Measurements from ENCODE around the gene ACACA. TPM values are rescaled to one million over a fixed set of nuclear protein-coding genes. Genes with fewer than 3 reads are reported as not detected.

Gene ACACA
- total and polyA plus RNA-seq, 9 of the 15 experiments (the other 6 are each of a cell fraction or from before 2014, with no cell fraction given), result 35.9 to 135 (median 88.4) TPM

DNA sequence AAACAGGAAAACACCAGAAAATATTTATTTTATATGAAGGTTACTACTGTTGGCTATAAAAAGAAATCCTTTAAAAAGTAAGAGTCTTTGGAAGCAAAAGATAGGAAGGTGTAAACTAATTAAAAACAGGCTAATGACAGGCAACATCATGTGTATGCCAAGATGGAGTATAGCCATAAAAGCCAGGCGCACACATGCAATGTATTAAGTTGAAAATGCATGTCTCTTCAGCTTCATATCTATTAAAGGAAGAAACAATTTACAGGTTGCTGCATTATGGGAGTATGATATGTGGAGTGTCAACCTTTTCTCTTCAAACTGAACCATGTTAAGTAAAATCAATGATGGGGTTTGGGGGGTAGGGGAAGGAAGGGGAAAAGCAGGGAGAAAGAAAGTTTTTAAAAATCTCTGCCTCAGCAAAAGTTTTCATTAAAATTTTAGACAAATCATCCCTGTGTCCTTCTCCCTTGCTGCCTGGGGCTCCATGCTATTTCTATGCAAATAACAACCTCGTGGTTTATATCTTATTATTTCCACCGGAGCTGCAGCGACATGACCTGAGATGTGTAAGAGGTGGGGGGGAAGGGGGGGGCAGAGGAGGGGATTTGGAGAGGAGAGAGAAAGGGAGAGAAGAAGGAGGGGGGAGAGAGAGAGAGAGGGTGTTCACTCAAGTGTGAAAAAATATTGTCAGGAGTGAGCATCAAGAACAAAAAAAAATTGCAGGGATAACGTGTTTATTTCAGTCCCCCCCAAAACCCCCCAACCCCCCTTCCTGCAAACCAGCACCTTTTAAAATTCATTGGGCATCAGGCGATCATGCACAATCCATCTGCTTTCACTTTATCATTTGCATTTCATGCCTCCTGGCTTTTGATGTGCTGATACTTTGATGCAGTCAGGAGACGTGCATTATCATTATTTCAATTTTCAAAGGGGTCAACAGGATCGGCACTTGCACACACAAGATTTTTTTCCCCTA, 260.3 kb downstream of the ACACA start:
- Histone ChIP-seq H3K79me2 (ENCODE audit: control insufficient read depth, insufficient read depth, low read length) (no peaks in the 10 kb centered on the region), H3K27ac (ENCODE audit: extremely low read depth, low read depth, low read length) (no peak overlapping the region), H3K4me1 (replicated peaks in 1 of 2; ENCODE audit: control insufficient read depth in 2 of 2, insufficient read depth in 2 of 2, low read length in 2 of 2) (no peaks in the 10 kb centered on the region), H3K4me2 (ENCODE audit: insufficient read depth, low read length) (no peak overlapping the region), H3K4me3 (no peak overlapping the region), H2AFZ (ENCODE audit: low read depth, low read length) (no peak overlapping the region), H3K36me3 (ENCODE audit: control insufficient read depth, insufficient read depth, low read length) (peaks cover 86% of the 10 kb centered on the region), H3K27me3 (ENCODE audit: control insufficient read depth in 2 of 2, insufficient read depth in 2 of 2, low read length in 2 of 2) (no peaks in the 10 kb centered on the region), H4K20me1 (replicated peaks; ENCODE audit: control insufficient read depth, insufficient read depth, low read length) (no peaks in the 10 kb centered on the region), H3K9me1 (ENCODE audit: control insufficient read depth, insufficient read depth, low read length) (no peaks in the 10 kb centered on the region), H3K9ac (ENCODE audit: insufficient read depth in 1 of 2, low read depth in 2 of 2, low read length in 2 of 2) (no peak overlapping the region), H3K9me3 (replicated peaks; ENCODE audit: control insufficient read depth, insufficient read depth, low read depth, low read length) (no peaks in the 10 kb centered on the region)
- WGBS (ENCODE audit: insufficient coverage, low coverage, missing lambda C conversion rate), result 96% methylated on average over 4 of the region's 8 CpGs
- DNase-seq (ENCODE audit: extremely low read depth in 1 of 4, low spot score in 3 of 4), result no peak
- CTCF ChIA-PET (ENCODE audit: low intra/inter-chr PET ratio), result no interaction called here
- POLR2A ChIA-PET, result no interaction called here
- FAIRE-seq, result no peak
- BruUV-seq (replicated peaks), result no TSS peak
- in situ Hi-C loops (cut with MboI), result no loop called here
- TF ChIP-seq ZNF232 (CRISPR knock-in tag; IDR thresholded peaks at IDR 0.05) (no peak), ZNF584 (CRISPR knock-in tag; IDR thresholded peaks at IDR 0.05; ENCODE audit: low read depth) (no peak), TEAD2 (tag; IDR thresholded peaks at IDR 0.05) (no peak), MAFF (IDR thresholded peaks at IDR 0.05; ENCODE audit: low read length) (no peak), CBFA2T3 (IDR thresholded peaks at IDR 0.05) (no peak), ZNF184 (CRISPR knock-in tag; IDR thresholded peaks at IDR 0.05) (no peak), RBM15 (IDR thresholded peaks at IDR 0.05; ENCODE audit: insufficient read depth, low read length) (no peak), ZNF212 (CRISPR knock-in tag; IDR thresholded peaks at IDR 0.05) (no peak), RFX5 (IDR thresholded peaks at IDR 0.05; ENCODE audit: low read depth, low read length) (no peak), DMBX1 (CRISPR knock-in tag; IDR thresholded peaks at IDR 0.05; ENCODE audit: borderline replicate concordance) (no peak), ZFX (CRISPR knock-in tag; IDR thresholded peaks at IDR 0.05) (no peak), TFAM (CRISPR knock-in tag; conservative IDR thresholded peaks at IDR 0.05) (no peak), HDAC3 (IDR thresholded peaks at IDR 0.05; ENCODE audit: borderline replicate concordance, partially characterized antibody) (no peak), POLR2G (IDR thresholded peaks at IDR 0.05; ENCODE audit: low read depth, low read length) (no peak), XRCC5 (IDR thresholded peaks at IDR 0.05; ENCODE audit: low read depth, low read length) (no peak), ZNF507 (tag; conservative IDR thresholded peaks at IDR 0.05) (no peak)
- TF ChIP-seq, protein P1, sequence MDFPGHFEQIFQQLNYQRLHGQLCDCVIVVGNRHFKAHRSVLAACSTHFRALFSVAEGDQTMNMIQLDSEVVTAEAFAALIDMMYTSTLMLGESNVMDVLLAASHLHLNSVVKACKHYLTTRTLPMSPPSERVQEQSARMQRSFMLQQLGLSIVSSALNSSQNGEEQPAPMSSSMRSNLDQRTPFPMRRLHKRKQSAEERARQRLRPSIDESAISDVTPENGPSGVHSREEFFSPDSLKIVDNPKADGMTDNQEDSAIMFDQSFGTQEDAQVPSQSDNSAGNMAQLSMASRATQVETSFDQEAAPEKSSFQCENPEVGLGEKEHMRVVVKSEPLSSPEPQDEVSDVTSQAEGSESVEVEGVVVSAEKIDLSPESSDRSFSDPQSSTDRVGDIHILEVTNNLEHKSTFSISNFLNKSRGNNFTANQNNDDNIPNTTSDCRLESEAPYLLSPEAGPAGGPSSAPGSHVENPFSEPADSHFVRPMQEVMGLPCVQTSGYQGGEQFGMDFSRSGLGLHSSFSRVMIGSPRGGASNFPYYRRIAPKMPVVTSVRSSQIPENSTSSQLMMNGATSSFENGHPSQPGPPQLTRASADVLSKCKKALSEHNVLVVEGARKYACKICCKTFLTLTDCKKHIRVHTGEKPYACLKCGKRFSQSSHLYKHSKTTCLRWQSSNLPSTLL (IDR thresholded peaks at IDR 0.05), result no peak
- TF ChIP-seq, protein P2, sequence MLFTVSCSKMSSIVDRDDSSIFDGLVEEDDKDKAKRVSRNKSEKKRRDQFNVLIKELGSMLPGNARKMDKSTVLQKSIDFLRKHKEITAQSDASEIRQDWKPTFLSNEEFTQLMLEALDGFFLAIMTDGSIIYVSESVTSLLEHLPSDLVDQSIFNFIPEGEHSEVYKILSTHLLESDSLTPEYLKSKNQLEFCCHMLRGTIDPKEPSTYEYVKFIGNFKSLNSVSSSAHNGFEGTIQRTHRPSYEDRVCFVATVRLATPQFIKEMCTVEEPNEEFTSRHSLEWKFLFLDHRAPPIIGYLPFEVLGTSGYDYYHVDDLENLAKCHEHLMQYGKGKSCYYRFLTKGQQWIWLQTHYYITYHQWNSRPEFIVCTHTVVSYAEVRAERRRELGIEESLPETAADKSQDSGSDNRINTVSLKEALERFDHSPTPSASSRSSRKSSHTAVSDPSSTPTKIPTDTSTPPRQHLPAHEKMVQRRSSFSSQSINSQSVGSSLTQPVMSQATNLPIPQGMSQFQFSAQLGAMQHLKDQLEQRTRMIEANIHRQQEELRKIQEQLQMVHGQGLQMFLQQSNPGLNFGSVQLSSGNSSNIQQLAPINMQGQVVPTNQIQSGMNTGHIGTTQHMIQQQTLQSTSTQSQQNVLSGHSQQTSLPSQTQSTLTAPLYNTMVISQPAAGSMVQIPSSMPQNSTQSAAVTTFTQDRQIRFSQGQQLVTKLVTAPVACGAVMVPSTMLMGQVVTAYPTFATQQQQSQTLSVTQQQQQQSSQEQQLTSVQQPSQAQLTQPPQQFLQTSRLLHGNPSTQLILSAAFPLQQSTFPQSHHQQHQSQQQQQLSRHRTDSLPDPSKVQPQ (CRISPR knock-in tag; IDR thresholded peaks at IDR 0.05; ENCODE audit: borderline replicate concordance), result no peak
- ATAC-seq, result no peak
- intact Hi-C loops (cut with micrococcal nuclease), result no loop called here

All from K562 (cell line).